ENCODE measurements around the gene ATP2B2. TPM values are rescaled to one million over a fixed set of nuclear protein-coding genes. Genes with fewer than 3 reads are reported as not detected.

The ATP2B2 gene
- total and polyA plus RNA-seq, 9 of the 15 experiments (the other 6 are each of a cell fraction or from before 2014, with no cell fraction given): 0.06 TPM; not detected in 8

GRCh38 chr3:10423171-10423882, 82.1 kb downstream of the ATP2B2 start:
- H2AFZ ChIP-seq (ENCODE audit: low read depth, low read length): no peak overlapping the region
- 7% methylated on average over 14 of the region's 14 CpGs for WGBS (ENCODE audit: insufficient coverage, low coverage, missing lambda C conversion rate)
- no peak overlapping the region for H3K27ac ChIP-seq (ENCODE audit: extremely low read depth, low read depth, low read length)
- in situ Hi-C loops (cut with MboI): no loop called here
- H3K9me3 ChIP-seq (replicated peaks; ENCODE audit: control insufficient read depth, insufficient read depth, low read depth, low read length): no peaks in the 10 kb centered on the region
- ATAC-seq (peak; percentile 62), DNase-seq (ENCODE audit: extremely low read depth in 1 of 4, low spot score in 3 of 4) (peak in 2 of 4 experiments; percentile 8 to 36), FAIRE-seq (no peak)
- peaks cover 16 to 58% of the 10 kb centered on the region in 2 experiments; a peak in 4 of 5 replicates for H3K27me3 ChIP-seq (ENCODE audit: control insufficient read depth in 2 of 2, insufficient read depth in 2 of 2, low read length in 2 of 2)
- BruUV-seq (replicated peaks): no TSS peak
- intact Hi-C loops (cut with micrococcal nuclease): no loop called here
- H3K36me3 ChIP-seq (ENCODE audit: control insufficient read depth, insufficient read depth, low read length): no peaks in the 10 kb centered on the region
- ChIA-PET CTCF (ENCODE audit: low intra/inter-chr PET ratio) (no interaction called here), POLR2A (interaction anchor here (0.8 to 1.5 kb wide), 4 partner anchors 10 to 284 kb away, joined by 3 to 4 read pairs (median 4); no protein-coding TSS in a partner anchor)
- H3K9me1 ChIP-seq (ENCODE audit: control insufficient read depth, insufficient read depth, low read length): no peaks in the 10 kb centered on the region
- peak in 1 of 2 experiments; percentile 19; a peak in 1 of 4 replicates for TF ChIP-seq RAD21 (CRISPR knock-in tag; conservative IDR thresholded peaks at IDR 0.05 in 1 of 2, IDR thresholded peaks at IDR 0.05 in 1 of 2)
- peak; percentile 28 to 54 (median 53); a peak in 5 of 6 replicates for TF ChIP-seq CTCF (IDR thresholded peaks at IDR 0.05 in 2 of 3, conservative IDR thresholded peaks at IDR 0.05 in 1 of 3; ENCODE audit: insufficient read depth in 2 of 3, low read depth in 1 of 3, low read length in 3 of 3)
- no peak for TF ChIP-seq SMARCA4 (IDR thresholded peaks at IDR 0.05)
- no peak for TF ChIP-seq ZNF436 (CRISPR knock-in tag; IDR thresholded peaks at IDR 0.05)
- no peak for TF ChIP-seq PHB (CRISPR knock-in tag; IDR thresholded peaks at IDR 0.05)
- TF ChIP-seq SUPT5H (IDR thresholded peaks at IDR 0.05): no peak
- no peak for TF ChIP-seq JUND (IDR thresholded peaks at IDR 0.05; ENCODE audit: borderline replicate concordance, low read depth, low read length)
- no peak for TF ChIP-seq JUND (tag; IDR thresholded peaks at IDR 0.05; ENCODE audit: borderline replicate concordance, low read depth, low read length)
- TF ChIP-seq ZNF318 (IDR thresholded peaks at IDR 0.05; ENCODE audit: borderline replicate concordance in 1 of 2, low read depth in 1 of 2): no peak
- no peak for TF ChIP-seq BCL6 (CRISPR knock-in tag; IDR thresholded peaks at IDR 0.05)
- no peak overlapping the region for H3K4me2 ChIP-seq (ENCODE audit: insufficient read depth, low read length)
- no peak overlapping the region for H3K9ac ChIP-seq (ENCODE audit: insufficient read depth in 1 of 2, low read depth in 2 of 2, low read length in 2 of 2)
- no peaks in the 10 kb centered on the region for H3K79me2 ChIP-seq (ENCODE audit: control insufficient read depth, insufficient read depth, low read length)
- no peak overlapping the region for H3K4me3 ChIP-seq
- peaks cover 28% of the 10 kb centered on the region for H4K20me1 ChIP-seq (replicated peaks; ENCODE audit: control insufficient read depth, insufficient read depth, low read length)
- peaks cover 8% of the 10 kb centered on the region in 2 experiments; a peak in 4 of 5 replicates for H3K4me1 ChIP-seq (replicated peaks in 1 of 2; ENCODE audit: control insufficient read depth in 2 of 2, insufficient read depth in 2 of 2, low read length in 2 of 2)
